ENCODE measurements around the gene MED25. TPM values are rescaled to one million over a fixed set of nuclear protein-coding genes. Genes with fewer than 3 reads are reported as not detected.

Gene MED25
- total RNA-seq, 1 donor from 2014 or later, result 58.1 TPM

GRCh38 chr19:49876422-49877019, 58.4 kb downstream of the MED25 start:
- peak; percentile 99 for DNase-seq (ENCODE audit: extremely low spot score, unreplicated experiment)
- no peaks in the 10 kb centered on the region for H3K27me3 Mint-ChIP-seq (ENCODE audit: unreplicated experiment)
- no peak overlapping the region for H3K27ac Mint-ChIP-seq (ENCODE audit: unreplicated experiment)
- peaks cover 23% of the 10 kb centered on the region for H3K4me1 Mint-ChIP-seq (ENCODE audit: unreplicated experiment)
- H3K4me3 Mint-ChIP-seq (ENCODE audit: unreplicated experiment), result no peak overlapping the region
- no peak for TF ChIP-seq CTCF (IDR thresholded peaks at IDR 0.05)
- no peaks in the 10 kb centered on the region for H3K9me3 Mint-ChIP-seq (ENCODE audit: unreplicated experiment)
- peaks cover 24% of the 10 kb centered on the region for H3K36me3 Mint-ChIP-seq (ENCODE audit: unreplicated experiment)

- no peaks in the 10 kb centered on the region for H3K27me3 Mint-ChIP-seq (ENCODE audit: unreplicated experiment)
Measured at GRCh38 chr19:49877020-49877878, 59.2 kb downstream of the MED25 start, which contains the start of the genes AKT1S1 and TBC1D17. TSS of gene AKT1S1 (minus strand) at chr19:49877355. CDS start at chr19:49873295, 4,060 bp downstream. TSS of gene TBC1D17 (plus strand) at chr19:49877702. CDS start at chr19:49877724, 22 bp downstream.

GRCh38 chr19:49877879-49878743, 60.0 kb downstream of the MED25 start:
- Mint-ChIP-seq H3K9me3 (ENCODE audit: unreplicated experiment) (no peaks in the 10 kb centered on the region), H3K4me3 (ENCODE audit: unreplicated experiment) (no peak overlapping the region), H3K27ac (ENCODE audit: unreplicated experiment) (no peak overlapping the region), H3K4me1 (ENCODE audit: unreplicated experiment) (peaks cover 23% of the 10 kb centered on the region), H3K27me3 (ENCODE audit: unreplicated experiment) (no peaks in the 10 kb centered on the region), H3K36me3 (ENCODE audit: unreplicated experiment) (peaks cover 31% of the 10 kb centered on the region)
- peak; percentile 99 for DNase-seq (ENCODE audit: extremely low spot score, unreplicated experiment)
- no peak for TF ChIP-seq CTCF (IDR thresholded peaks at IDR 0.05)

More at GRCh38 chr19:49877020-49877878, 59.2 kb downstream of the MED25 start, which contains the start of the genes AKT1S1 and TBC1D17:
- no peak for TF ChIP-seq CTCF (IDR thresholded peaks at IDR 0.05)
- H3K27ac Mint-ChIP-seq (ENCODE audit: unreplicated experiment), result no peak within 1 kb of the TSS
- DNase-seq (ENCODE audit: extremely low spot score, unreplicated experiment), result peak; percentile 100
- H3K4me3 Mint-ChIP-seq (ENCODE audit: unreplicated experiment), result no peak within 1 kb of the TSS
- H3K36me3 Mint-ChIP-seq (ENCODE audit: unreplicated experiment), result peaks cover 26% of the 10 kb centered on the region
- H3K9me3 Mint-ChIP-seq (ENCODE audit: unreplicated experiment), result no peaks in the 10 kb centered on the region
- H3K4me1 Mint-ChIP-seq (ENCODE audit: unreplicated experiment), result peaks cover 23% of the 10 kb centered on the region

- Mint-ChIP-seq H3K27ac (ENCODE audit: unreplicated experiment) (no peak overlapping the region), H3K27me3 (ENCODE audit: unreplicated experiment) (no peaks in the 10 kb centered on the region), H3K9me3 (ENCODE audit: unreplicated experiment) (no peaks in the 10 kb centered on the region), H3K4me1 (ENCODE audit: unreplicated experiment) (peaks cover 23% of the 10 kb centered on the region), H3K36me3 (ENCODE audit: unreplicated experiment) (peaks cover 37% of the 10 kb centered on the region), H3K4me3 (ENCODE audit: unreplicated experiment) (no peak overlapping the region)
- no peak for TF ChIP-seq CTCF (IDR thresholded peaks at IDR 0.05)
- no peak for DNase-seq (ENCODE audit: extremely low spot score, unreplicated experiment)
Measured at GRCh38 chr19:49878744-49879070, 60.6 kb downstream of the MED25 start.

All from osteocyte (in vitro differentiated cells).